Measurements from ENCODE around the gene RNF152.

DNA sequence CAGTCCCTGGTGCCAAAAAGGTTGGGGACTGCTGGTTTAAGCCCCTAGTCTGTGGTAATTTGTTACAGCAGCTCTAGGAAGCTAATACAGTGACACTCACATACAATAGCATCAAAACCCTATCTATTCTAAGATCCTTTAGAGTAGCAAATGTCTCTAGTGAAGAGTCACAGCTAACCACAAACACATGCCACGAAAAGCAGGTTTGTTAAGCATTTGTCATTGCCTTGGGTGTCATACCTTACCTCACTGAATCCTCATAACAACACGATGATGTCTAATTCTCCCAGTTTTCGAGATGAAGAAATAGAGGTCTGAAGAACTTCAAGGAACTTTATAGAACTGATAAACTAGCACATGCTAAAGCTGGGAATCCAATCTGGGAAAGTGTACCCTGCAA is 29.6 kb upstream of the RNF152 start:
- TF ChIP-seq GLIS3 (CRISPR knock-in tag; IDR thresholded peaks at IDR 0.05) (no peak), RARB (CRISPR knock-in tag; IDR thresholded peaks at IDR 0.05) (no peak), SNAI2 (CRISPR knock-in tag; IDR thresholded peaks at IDR 0.05) (no peak)
